GM23338 (cell line): ENCODE results near the gene COMMD7. TPM values are rescaled to one million over a fixed set of nuclear protein-coding genes. Genes with fewer than 3 reads are reported as not detected.

Experiments used
- ATAC-seq: fragments of 200-7000 bp; cut with Tn5 transposase; 3 replicates; pipeline ENCODE4 v1.9.1; 2020
- DNase-seq: peaks from one replicate; pipeline ENCODE4 v3.0.0-alpha.2; 2015; ENCODE audit warnings: low spot score
- H2AFZ ChIP-seq: fragments of 200-600 bp; sonication (generic); 2 replicates; pipeline ENCODE4 v1.8.0; 2016; ENCODE audit warnings: antibody characterized with exemption, mild to moderate bottlenecking, moderate library complexity
- H3F3A ChIP-seq: fragments of 200-600 bp; sonication (generic); replicated peaks from 2 replicates; pipeline ENCODE4 v1.8.0; 2017; ENCODE audit warnings: antibody characterized with exemption, mixed run types, low read depth
- H3K27ac ChIP-seq: fragments of 200-600 bp; sonication (generic); 2 replicates; pipeline ENCODE4 v1.6.1; 2016; ENCODE audit warnings: low read depth
- H3K27me3 ChIP-seq: fragments of 200-600 bp; sonication (generic); 2 replicates; pipeline ENCODE4 v1.8.0; 2016; ENCODE audit warnings: mild to moderate bottlenecking, mixed run types, moderate library complexity; ENCODE audit not compliant: insufficient read depth
- H3K36me3 ChIP-seq: fragments of 200-600 bp; sonication (generic); 2 replicates; pipeline ENCODE4 v1.8.0; 2016; ENCODE audit warnings: mild to moderate bottlenecking; ENCODE audit not compliant: insufficient read depth
- H3K4me1 ChIP-seq: fragments of 200-600 bp; sonication (generic); 2 replicates; pipeline ENCODE4 v1.8.0; 2016; ENCODE audit warnings: mild to moderate bottlenecking, moderate library complexity; ENCODE audit not compliant: insufficient read depth
- H3K4me2 ChIP-seq: fragments of 200-600 bp; sonication (generic); 2 replicates; pipeline ENCODE4 v1.7.1; 2017; ENCODE audit warnings: mixed run types
- H3K4me3 ChIP-seq: fragments of 200-600 bp; sonication (generic); 2 replicates; pipeline ENCODE4 v1.6.1; 2016; ENCODE audit warnings: mixed run types
- H3K79me2 ChIP-seq: fragments of 200-600 bp; sonication (generic); replicated peaks from 2 replicates; pipeline ENCODE4 v1.8.0; 2017; ENCODE audit warnings: mild to moderate bottlenecking; ENCODE audit not compliant: insufficient read depth
- H3K9me2 ChIP-seq: fragments of 200-600 bp; sonication (generic); 2 replicates; pipeline ENCODE4 v1.8.0; 2017; ENCODE audit not compliant: insufficient read depth
- H4K20me1 ChIP-seq: fragments of 200-600 bp; sonication (generic); replicated peaks from 2 replicates; pipeline ENCODE4 v1.8.0; 2017; ENCODE audit warnings: mild to moderate bottlenecking; ENCODE audit not compliant: insufficient read depth
- H3K27ac Mint-ChIP-seq: 2 replicates; pipeline ENCODE4 v1.8.0; 2020; ENCODE audit warnings: inconsistent platforms, mild to moderate bottlenecking, moderate library complexity, mixed read lengths
- H3K27me3 Mint-ChIP-seq: 3 replicates; pipeline ENCODE4 v1.8.0; 2022; ENCODE audit warnings: low read depth, mild to moderate bottlenecking, moderate library complexity, mixed read lengths, inconsistent platforms; ENCODE audit not compliant: insufficient read depth, poor library complexity
- H3K36me3 Mint-ChIP-seq: 3 replicates; pipeline ENCODE4 v1.8.0; 2021; ENCODE audit warnings: low read depth, mild to moderate bottlenecking, inconsistent platforms, moderate library complexity, mixed read lengths
- H3K4me1 Mint-ChIP-seq: 3 replicates; pipeline ENCODE4 v1.8.0; 2020; ENCODE audit warnings: mild to moderate bottlenecking, inconsistent platforms, mixed read lengths
- H3K4me3 Mint-ChIP-seq: 3 replicates; pipeline ENCODE4 v1.8.0; 2021; ENCODE audit warnings: moderate library complexity, mild to moderate bottlenecking, inconsistent platforms, mixed read lengths
- H3K9me3 Mint-ChIP-seq: 3 replicates; pipeline ENCODE4 v1.8.0; 2020; ENCODE audit warnings: moderate library complexity, mild to moderate bottlenecking, inconsistent platforms, mixed read lengths
- CREB1 ChIP-seq: fragments of 250-450 bp; sonication (Bioruptor Pico); IDR thresholded peaks from 2 replicates; pipeline ENCODE4 v1.5.0; 2020; ENCODE audit warnings: low read depth, mild to moderate bottlenecking, moderate library complexity
- EZH2 ChIP-seq: fragments of 200-600 bp; sonication (generic); IDR thresholded peaks from one replicate; pipeline ENCODE4 v1.8.0; 2017; ENCODE audit warnings: antibody characterized with exemption, mild to moderate bottlenecking, low read depth; ENCODE audit not compliant: unreplicated experiment
- JUNB ChIP-seq: IDR thresholded peaks from one replicate; pipeline ENCODE4 v1.6.1; 2016; ENCODE audit warnings: antibody characterized with exemption; ENCODE audit not compliant: unreplicated experiment
- POLR2AphosphoS5 ChIP-seq: IDR thresholded peaks from 2 replicates; pipeline ENCODE4 v1.6.1; 2016; ENCODE audit warnings: antibody characterized with exemption, low read depth
- polyA plus RNA-seq: library from polyadenylated mRNA; unstranded; fragments of >200 nt; fragmentation: Nextera tagmentation; extraction: Ambion mirVana; gene quantifications from 2 replicates; pipeline ENCODE4 v1.2.1, GENCODE V29; 2016
- total RNA-seq: library from RNA; depleted of rRNA; stranded (reverse); fragments of >200 nt; shearing (Covaris generic); gene quantifications from 2 replicates; pipeline ENCODE4 v1.2.3, GENCODE V29; 2014
- TF ChIP-seq, protein P1 (sequence below): IDR thresholded peaks from one replicate; pipeline ENCODE4 v1.6.1; 2018; ENCODE audit warnings: antibody characterized with exemption; ENCODE audit not compliant: unreplicated experiment
- TF ChIP-seq, protein P2 (sequence below): IDR thresholded peaks from 2 replicates; pipeline ENCODE4 v1.6.1; 2016; ENCODE audit warnings: antibody characterized with exemption
- TF ChIP-seq, protein P3 (sequence below): fragments of 250-450 bp; sonication (Bioruptor Pico); IDR thresholded peaks from 2 replicates; pipeline ENCODE4 v1.5.0; 2020; ENCODE audit warnings: mild to moderate bottlenecking, moderate library complexity

COMMD7 gene
- total and polyA plus RNA-seq, 2 experiments from 2014 or later = 67.3 to 86.4 TPM

DNA sequence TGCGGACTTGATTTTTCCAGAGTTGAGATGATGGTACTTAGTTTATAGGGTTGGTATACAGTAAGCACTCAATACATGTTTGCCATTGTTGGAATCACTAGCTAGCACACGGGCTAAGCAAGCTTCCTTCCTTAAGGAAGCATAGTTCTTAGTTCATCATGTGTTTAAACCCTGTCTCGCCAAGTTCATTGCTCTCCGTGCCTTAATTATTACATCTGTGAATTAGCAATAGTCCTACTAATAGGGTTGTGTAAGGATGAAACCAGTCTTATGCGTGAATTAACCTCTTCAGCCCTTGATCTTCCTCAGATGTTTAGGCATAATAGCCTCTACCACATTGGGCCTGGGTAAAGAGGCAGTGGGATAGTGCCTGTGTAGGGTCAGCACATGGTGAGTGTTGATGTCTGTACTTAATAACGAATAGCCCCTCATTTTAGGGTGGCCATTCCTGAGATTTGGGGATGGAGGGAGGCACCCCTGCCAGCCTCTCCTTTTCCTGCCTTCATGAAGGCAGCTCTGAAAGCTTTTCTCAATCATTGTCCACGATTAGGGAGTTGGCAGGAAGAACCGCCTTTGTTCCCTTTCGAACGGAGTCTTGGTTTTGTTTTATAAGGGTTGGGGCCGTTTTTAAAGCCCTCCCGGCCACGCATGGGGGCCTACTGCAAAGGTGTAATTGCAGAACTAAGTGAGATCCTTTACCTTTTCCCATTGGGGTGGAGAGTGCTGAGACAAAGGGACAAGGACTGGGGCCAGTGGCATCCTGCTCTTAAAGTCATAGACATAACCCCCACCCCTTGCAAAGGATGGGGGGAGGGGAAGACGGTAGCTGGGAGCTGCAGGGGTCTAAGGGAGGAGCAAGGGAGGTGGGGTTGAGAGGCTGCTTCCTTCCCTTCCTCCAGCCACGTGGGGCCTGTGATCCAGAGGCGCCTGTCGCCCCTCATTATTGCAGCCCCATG lies 21.0 kb upstream of the COMMD7 start:
- Histone ChIP-seq H2AFZ (no peak overlapping the region), H3K79me2 (peaks cover 99% of the 10 kb centered on the region), H3F3A (peaks cover 53% of the 10 kb centered on the region), H3K4me1 (peaks cover 63% of the 10 kb centered on the region), H3K36me3 (peaks cover 54% of the 10 kb centered on the region), H3K4me3 (peak overlapping the region; percentile 91), H3K4me2 (peak overlapping the region; percentile 97), H3K9me2 (no peaks in the 10 kb centered on the region), H3K27ac (peak overlapping the region; percentile 96), H4K20me1 (peaks cover 66% of the 10 kb centered on the region), H3K27me3 (no peaks in the 10 kb centered on the region)
- H3K4me1 Mint-ChIP-seq = peaks cover 41% of the 10 kb centered on the region
- H3K36me3 Mint-ChIP-seq = peaks cover 66% of the 10 kb centered on the region
- peaks cover 32% of the 10 kb centered on the region for H3K27me3 Mint-ChIP-seq
- peaks cover 10% of the 10 kb centered on the region; the same call in 2 of the 3 replicates for H3K9me3 Mint-ChIP-seq
- TF ChIP-seq, protein P1, sequence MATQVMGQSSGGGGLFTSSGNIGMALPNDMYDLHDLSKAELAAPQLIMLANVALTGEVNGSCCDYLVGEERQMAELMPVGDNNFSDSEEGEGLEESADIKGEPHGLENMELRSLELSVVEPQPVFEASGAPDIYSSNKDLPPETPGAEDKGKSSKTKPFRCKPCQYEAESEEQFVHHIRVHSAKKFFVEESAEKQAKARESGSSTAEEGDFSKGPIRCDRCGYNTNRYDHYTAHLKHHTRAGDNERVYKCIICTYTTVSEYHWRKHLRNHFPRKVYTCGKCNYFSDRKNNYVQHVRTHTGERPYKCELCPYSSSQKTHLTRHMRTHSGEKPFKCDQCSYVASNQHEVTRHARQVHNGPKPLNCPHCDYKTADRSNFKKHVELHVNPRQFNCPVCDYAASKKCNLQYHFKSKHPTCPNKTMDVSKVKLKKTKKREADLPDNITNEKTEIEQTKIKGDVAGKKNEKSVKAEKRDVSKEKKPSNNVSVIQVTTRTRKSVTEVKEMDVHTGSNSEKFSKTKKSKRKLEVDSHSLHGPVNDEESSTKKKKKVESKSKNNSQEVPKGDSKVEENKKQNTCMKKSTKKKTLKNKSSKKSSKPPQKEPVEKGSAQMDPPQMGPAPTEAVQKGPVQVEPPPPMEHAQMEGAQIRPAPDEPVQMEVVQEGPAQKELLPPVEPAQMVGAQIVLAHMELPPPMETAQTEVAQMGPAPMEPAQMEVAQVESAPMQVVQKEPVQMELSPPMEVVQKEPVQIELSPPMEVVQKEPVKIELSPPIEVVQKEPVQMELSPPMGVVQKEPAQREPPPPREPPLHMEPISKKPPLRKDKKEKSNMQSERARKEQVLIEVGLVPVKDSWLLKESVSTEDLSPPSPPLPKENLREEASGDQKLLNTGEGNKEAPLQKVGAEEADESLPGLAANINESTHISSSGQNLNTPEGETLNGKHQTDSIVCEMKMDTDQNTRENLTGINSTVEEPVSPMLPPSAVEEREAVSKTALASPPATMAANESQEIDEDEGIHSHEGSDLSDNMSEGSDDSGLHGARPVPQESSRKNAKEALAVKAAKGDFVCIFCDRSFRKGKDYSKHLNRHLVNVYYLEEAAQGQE = peak; percentile 25
- TF ChIP-seq EZH2 (no peak), CREB1 (CRISPR knock-in tag) (no peak), POLR2AphosphoS5 (peak; percentile 98)
- TF ChIP-seq, protein P2, sequence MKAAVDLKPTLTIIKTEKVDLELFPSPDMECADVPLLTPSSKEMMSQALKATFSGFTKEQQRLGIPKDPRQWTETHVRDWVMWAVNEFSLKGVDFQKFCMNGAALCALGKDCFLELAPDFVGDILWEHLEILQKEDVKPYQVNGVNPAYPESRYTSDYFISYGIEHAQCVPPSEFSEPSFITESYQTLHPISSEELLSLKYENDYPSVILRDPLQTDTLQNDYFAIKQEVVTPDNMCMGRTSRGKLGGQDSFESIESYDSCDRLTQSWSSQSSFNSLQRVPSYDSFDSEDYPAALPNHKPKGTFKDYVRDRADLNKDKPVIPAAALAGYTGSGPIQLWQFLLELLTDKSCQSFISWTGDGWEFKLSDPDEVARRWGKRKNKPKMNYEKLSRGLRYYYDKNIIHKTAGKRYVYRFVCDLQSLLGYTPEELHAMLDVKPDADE = peak; percentile 58
- peak; percentile 96 for DNase-seq
- peak overlapping the region; percentile 98 for H3K27ac Mint-ChIP-seq
- peak overlapping the region; percentile 99 for H3K4me3 Mint-ChIP-seq
- peak; percentile 47 for ATAC-seq

DNA sequence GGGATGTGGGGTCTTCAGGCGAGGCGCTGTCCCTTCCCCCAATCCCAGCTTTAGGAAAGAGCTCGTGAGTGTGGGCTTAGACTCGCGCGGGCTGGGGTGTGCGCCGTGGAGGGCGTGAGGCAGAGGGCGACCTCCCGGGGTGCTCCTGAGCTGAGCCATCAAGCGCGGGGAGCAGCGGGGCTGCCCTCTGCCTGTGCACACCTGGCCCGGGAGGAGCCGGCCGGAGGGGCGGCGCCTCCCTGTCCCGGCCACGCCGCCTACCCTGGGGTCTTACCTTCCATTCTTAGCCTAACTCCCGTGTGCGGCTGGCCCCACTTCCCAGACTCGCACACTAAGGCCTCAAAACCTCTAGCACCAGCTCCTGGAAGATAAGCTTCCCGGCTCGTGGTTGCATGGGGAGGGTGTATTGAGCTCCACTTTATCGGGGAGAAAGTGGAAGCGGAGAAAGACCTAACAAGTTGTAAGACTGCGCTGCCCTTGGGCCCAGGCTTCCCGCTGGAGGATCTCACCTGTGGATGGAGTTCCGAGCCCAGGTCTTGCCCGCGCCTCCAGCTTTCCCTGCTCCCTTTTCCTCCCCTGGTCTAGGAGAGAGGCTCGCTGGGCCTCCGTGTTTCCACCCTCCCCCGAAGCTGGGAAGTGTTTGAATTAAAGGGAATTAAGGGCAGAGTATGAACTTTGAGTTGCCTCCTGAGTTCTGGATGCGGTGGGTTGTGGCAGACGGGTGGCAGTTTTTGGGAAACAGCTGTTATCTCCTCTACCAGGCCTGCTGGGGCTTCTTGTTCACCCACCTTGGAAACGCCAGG lies 20.1 kb upstream of the COMMD7 start:
- H3K36me3 Mint-ChIP-seq = peaks cover 57% of the 10 kb centered on the region
- Histone ChIP-seq H3F3A (peaks cover 44% of the 10 kb centered on the region), H3K9me2 (no peaks in the 10 kb centered on the region), H4K20me1 (peaks cover 58% of the 10 kb centered on the region), H2AFZ (no peak overlapping the region), H3K4me3 (peak overlapping the region; percentile 91), H3K4me2 (peak overlapping the region; percentile 97), H3K79me2 (peaks cover 99% of the 10 kb centered on the region), H3K27ac (peak overlapping the region; percentile 84), H3K36me3 (peaks cover 47% of the 10 kb centered on the region), H3K4me1 (peaks cover 63% of the 10 kb centered on the region), H3K27me3 (no peaks in the 10 kb centered on the region)
- H3K27me3 Mint-ChIP-seq = peaks cover 29% of the 10 kb centered on the region
- peak overlapping the region; percentile 98 for H3K27ac Mint-ChIP-seq
- peak; percentile 59 for DNase-seq
- peak; percentile 5 for ATAC-seq
- peaks cover 10% of the 10 kb centered on the region; the same call in 2 of the 3 replicates for H3K9me3 Mint-ChIP-seq
- H3K4me1 Mint-ChIP-seq = peaks cover 38% of the 10 kb centered on the region
- H3K4me3 Mint-ChIP-seq = peak overlapping the region; percentile 99
- no peak for TF ChIP-seq JUNB
- no peak; the same call in none of the 2 replicates for TF ChIP-seq POLR2AphosphoS5
- TF ChIP-seq, protein P3, sequence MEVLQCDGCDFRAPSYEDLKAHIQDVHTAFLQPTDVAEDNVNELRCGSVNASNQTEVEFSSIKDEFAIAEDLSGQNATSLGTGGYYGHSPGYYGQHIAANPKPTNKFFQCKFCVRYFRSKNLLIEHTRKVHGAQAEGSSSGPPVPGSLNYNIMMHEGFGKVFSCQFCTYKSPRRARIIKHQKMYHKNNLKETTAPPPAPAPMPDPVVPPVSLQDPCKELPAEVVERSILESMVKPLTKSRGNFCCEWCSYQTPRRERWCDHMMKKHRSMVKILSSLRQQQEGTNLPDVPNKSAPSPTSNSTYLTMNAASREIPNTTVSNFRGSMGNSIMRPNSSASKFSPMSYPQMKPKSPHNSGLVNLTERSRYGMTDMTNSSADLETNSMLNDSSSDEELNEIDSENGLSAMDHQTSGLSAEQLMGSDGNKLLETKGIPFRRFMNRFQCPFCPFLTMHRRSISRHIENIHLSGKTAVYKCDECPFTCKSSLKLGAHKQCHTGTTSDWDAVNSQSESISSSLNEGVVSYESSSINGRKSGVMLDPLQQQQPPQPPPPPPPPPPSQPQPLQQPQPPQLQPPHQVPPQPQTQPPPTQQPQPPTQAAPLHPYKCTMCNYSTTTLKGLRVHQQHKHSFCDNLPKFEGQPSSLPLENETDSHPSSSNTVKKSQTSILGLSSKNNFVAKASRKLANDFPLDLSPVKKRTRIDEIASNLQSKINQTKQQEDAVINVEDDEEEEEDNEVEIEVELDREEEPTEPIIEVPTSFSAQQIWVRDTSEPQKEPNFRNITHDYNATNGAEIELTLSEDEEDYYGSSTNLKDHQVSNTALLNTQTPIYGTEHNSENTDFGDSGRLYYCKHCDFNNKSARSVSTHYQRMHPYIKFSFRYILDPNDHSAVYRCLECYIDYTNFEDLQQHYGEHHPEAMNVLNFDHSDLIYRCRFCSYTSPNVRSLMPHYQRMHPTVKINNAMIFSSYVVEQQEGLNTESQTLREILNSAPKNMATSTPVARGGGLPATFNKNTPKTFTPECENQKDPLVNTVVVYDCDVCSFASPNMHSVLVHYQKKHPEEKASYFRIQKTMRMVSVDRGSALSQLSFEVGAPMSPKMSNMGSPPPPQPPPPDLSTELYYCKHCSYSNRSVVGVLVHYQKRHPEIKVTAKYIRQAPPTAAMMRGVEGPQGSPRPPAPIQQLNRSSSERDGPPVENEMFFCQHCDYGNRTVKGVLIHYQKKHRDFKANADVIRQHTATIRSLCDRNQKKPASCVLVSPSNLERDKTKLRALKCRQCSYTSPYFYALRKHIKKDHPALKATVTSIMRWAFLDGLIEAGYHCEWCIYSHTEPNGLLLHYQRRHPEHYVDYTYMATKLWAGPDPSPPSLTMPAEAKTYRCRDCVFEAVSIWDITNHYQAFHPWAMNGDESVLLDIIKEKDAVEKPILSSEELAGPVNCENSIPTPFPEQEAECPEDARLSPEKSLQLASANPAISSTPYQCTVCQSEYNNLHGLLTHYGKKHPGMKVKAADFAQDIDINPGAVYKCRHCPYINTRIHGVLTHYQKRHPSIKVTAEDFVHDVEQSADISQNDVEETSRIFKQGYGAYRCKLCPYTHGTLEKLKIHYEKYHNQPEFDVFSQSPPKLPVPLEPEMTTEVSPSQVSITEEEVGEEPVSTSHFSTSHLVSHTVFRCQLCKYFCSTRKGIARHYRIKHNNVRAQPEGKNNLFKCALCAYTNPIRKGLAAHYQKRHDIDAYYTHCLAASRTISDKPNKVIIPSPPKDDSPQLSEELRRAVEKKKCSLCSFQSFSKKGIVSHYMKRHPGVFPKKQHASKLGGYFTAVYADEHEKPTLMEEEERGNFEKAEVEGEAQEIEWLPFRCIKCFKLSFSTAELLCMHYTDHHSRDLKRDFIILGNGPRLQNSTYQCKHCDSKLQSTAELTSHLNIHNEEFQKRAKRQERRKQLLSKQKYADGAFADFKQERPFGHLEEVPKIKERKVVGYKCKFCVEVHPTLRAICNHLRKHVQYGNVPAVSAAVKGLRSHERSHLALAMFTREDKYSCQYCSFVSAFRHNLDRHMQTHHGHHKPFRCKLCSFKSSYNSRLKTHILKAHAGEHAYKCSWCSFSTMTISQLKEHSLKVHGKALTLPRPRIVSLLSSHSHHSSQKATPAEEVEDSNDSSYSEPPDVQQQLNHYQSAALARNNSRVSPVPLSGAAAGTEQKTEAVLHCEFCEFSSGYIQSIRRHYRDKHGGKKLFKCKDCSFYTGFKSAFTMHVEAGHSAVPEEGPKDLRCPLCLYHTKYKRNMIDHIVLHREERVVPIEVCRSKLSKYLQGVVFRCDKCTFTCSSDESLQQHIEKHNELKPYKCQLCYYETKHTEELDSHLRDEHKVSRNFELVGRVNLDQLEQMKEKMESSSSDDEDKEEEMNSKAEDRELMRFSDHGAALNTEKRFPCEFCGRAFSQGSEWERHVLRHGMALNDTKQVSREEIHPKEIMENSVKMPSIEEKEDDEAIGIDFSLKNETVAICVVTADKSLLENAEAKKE (CRISPR knock-in tag) = no peak
